ENCODE measurements around the gene ZMYM1. TPM values are rescaled to one million over a fixed set of nuclear protein-coding genes. Genes with fewer than 3 reads are reported as not detected.
A peak's percentile ranks its signal among the peaks of the same experiment; 100 is the strongest.

Gene ZMYM1
- total RNA-seq = 1 to 10 TPM; 3.9 to 6.1 TPM

GRCh38 chr1:35079003-35079930, at the start of gene ZMYM1:
Gene ZMYM1 (plus strand): TSS chr1:35079385. CDS start chr1:35093988, 14,603 bp downstream.
- peaks cover 3% of the 10 kb centered on the region for H3K9me3 Mint-ChIP-seq
- no peaks in the 10 kb centered on the region for H3K27me3 Mint-ChIP-seq
- H3K36me3 Mint-ChIP-seq = peaks cover 5% of the 10 kb centered on the region
- DNase-seq = peak; percentile 88
- peak within 1 kb of the TSS; percentile 99 for H3K27ac Mint-ChIP-seq
- peak within 1 kb of the TSS; percentile 94 for H3K4me3 Mint-ChIP-seq
- peaks cover 21% of the 10 kb centered on the region for H3K4me1 Mint-ChIP-seq

DNA sequence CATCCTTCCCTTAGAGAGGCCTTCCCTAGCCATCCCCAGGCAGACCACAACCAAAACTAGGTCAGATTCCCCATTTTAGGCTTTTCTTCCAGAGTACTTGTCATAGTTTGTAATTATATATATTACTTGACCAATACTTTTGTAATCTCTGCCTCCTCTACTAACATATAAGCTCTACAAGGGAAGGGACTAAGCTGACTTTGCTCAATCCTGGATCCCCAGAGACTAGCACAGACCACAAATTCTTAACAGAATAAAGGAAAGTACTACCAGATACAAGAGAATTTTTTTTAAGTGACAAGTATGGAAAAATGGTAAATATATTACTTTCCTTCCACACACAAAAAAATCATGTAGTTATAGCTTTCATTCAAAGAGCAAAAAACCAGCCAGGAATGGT, 49.4 kb upstream of the ZMYM1 start:
- Mint-ChIP-seq H3K4me1 (peaks cover 25% of the 10 kb centered on the region), H3K4me3 (peak overlapping the region; percentile 99), H3K27ac (no peak overlapping the region)

GRCh38 chr1:35030338-35030737, 48.8 kb upstream of the ZMYM1 start:
- Mint-ChIP-seq H3K4me3 (peak overlapping the region; percentile 99), H3K27ac (peak overlapping the region; percentile 98), H3K4me1 (peaks cover 25% of the 10 kb centered on the region), H3K27me3 (no peaks in the 10 kb centered on the region), H3K36me3 (peaks cover 30% of the 10 kb centered on the region), H3K9me3 (peaks cover 9% of the 10 kb centered on the region)
- DNase-seq = no peak

More for the DNA sequence above, 49.4 kb upstream of the ZMYM1 start:
- H3K36me3 Mint-ChIP-seq = peaks cover 30% of the 10 kb centered on the region
- no peak for DNase-seq
- H3K27me3 Mint-ChIP-seq = no peaks in the 10 kb centered on the region
- peaks cover 9% of the 10 kb centered on the region for H3K9me3 Mint-ChIP-seq

DNA sequence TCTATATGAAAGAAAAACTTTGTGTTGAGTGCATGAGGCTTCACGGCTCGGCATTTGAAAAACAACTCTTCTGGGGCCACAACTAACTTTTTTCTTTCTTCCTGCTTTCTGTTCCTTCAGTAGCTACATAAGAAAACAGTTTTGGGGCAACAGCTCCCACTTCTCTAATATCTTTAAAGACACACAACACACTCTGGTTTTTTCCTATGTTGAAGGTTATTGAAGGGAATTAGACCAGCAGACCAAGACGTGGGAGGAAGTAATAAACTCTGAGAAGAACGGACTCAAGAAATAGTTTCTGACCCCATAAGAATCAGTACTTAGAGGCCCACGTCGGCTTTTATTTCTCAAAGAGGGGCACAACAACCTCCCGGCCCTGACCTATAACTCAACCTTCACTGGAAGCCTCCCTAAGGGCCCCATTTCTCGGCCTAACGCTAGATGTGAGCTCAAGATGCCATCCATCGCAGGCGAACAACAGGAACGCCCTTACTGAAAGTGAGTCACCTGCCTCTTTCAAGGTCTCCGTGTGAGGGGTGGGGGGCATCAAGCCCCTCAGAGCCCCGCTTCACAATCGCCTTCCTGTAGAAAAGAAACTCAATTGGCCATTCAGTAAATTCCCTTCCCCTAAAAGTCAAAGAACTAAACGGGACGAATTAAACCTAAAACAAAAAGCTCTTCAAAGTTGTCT, 48.3 kb upstream of the ZMYM1 start:
- peak; percentile 41 for DNase-seq
- peaks cover 27% of the 10 kb centered on the region for H3K36me3 Mint-ChIP-seq
- no peaks in the 10 kb centered on the region for H3K27me3 Mint-ChIP-seq
- peaks cover 9% of the 10 kb centered on the region for H3K9me3 Mint-ChIP-seq
- peak overlapping the region; percentile 99 for H3K4me3 Mint-ChIP-seq
- H3K27ac Mint-ChIP-seq = peak overlapping the region; percentile 98
- peaks cover 22% of the 10 kb centered on the region for H3K4me1 Mint-ChIP-seq

DNA sequence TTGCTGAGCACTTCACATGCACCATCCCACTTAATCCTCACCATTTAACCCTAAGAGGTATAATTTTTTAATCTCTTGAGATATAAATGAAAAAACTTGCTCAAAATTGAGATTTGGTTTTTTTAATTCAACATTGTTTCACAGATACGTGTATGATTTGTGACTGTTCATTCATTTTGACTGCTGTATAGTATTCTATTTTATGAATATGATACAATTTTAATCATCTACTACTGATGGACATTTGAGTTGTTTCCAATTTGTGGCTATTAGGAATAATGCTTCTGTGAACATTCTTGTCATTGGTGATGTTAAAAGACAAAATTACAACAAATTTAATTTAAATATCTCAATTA, 46.8 kb upstream of the ZMYM1 start:
- Mint-ChIP-seq H3K27me3 (no peaks in the 10 kb centered on the region), H3K4me1 (peaks cover 16% of the 10 kb centered on the region), H3K27ac (no peak overlapping the region), H3K9me3 (peaks cover 9% of the 10 kb centered on the region), H3K4me3 (peak overlapping the region; percentile 60), H3K36me3 (peaks cover 22% of the 10 kb centered on the region)
- DNase-seq = no peak

DNA sequence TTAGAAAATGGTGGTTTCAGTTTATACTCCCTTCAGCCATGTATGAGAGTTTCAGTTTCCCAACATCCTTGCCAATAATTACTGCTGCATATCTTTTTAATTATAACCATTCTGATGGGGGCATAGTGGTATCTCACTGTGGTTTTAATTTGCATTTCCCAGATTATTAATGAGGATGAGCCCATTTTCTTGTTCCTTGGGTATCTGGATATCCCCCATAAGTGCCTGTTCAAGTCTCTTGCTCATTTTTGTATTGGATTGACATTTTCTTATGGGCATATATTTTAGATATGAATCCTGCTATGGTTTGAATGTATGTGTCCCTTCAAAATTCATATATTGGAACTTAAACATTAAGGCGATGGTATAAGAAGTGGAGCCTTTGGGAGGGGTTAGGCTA, 45.8 kb upstream of the ZMYM1 start:
- Mint-ChIP-seq H3K36me3 (peaks cover 18% of the 10 kb centered on the region), H3K9me3 (peaks cover 9% of the 10 kb centered on the region), H3K27ac (no peak overlapping the region), H3K27me3 (no peaks in the 10 kb centered on the region), H3K4me3 (no peak overlapping the region), H3K4me1 (peaks cover 14% of the 10 kb centered on the region)
- DNase-seq = no peak

GRCh38 chr1:35036621-35037020, 42.6 kb upstream of the ZMYM1 start:
- peaks cover 9% of the 10 kb centered on the region for H3K9me3 Mint-ChIP-seq
- no peak overlapping the region for H3K4me3 Mint-ChIP-seq
- no peak for DNase-seq
- H3K27me3 Mint-ChIP-seq = peaks cover 6% of the 10 kb centered on the region
- peaks cover 8% of the 10 kb centered on the region for H3K36me3 Mint-ChIP-seq
- no peak overlapping the region for H3K27ac Mint-ChIP-seq
- peaks cover 4% of the 10 kb centered on the region for H3K4me1 Mint-ChIP-seq

DNA sequence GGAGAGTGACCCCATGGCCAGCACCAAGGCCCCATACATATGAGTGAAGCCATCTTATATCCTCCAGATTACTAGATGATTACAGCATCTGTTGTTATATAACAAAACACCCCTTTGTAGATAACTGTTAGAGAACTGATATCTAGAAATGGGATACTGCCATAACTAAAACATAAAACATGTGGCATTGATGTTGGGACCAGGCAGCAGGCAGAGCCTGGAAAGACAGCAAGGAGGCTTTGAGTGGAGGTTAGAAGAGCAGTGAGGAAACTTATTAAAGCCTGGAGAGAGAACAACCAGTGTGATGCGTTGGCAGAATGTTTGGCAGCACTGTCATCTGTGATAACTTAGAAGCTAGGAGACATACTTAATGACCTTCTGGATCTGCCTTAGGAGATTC, 42.0 kb upstream of the ZMYM1 start:
- H3K4me3 Mint-ChIP-seq = no peak overlapping the region
- peaks cover 8% of the 10 kb centered on the region for H3K36me3 Mint-ChIP-seq
- no peak overlapping the region for H3K27ac Mint-ChIP-seq
- peaks cover 4% of the 10 kb centered on the region for H3K4me1 Mint-ChIP-seq
- H3K9me3 Mint-ChIP-seq = peaks cover 9% of the 10 kb centered on the region
- H3K27me3 Mint-ChIP-seq = peaks cover 6% of the 10 kb centered on the region
- no peak for DNase-seq

- peaks cover 2% of the 10 kb centered on the region for H3K4me1 Mint-ChIP-seq
- DNase-seq = no peak
- H3K9me3 Mint-ChIP-seq = peaks cover 3% of the 10 kb centered on the region
- H3K4me3 Mint-ChIP-seq = no peak overlapping the region
- peaks cover 6% of the 10 kb centered on the region for H3K27me3 Mint-ChIP-seq
- no peak overlapping the region for H3K27ac Mint-ChIP-seq
- H3K36me3 Mint-ChIP-seq = no peaks in the 10 kb centered on the region
These were observed 40.5 kb upstream of the ZMYM1 start for GRCh38 chr1:35038723-35039122.

DNA sequence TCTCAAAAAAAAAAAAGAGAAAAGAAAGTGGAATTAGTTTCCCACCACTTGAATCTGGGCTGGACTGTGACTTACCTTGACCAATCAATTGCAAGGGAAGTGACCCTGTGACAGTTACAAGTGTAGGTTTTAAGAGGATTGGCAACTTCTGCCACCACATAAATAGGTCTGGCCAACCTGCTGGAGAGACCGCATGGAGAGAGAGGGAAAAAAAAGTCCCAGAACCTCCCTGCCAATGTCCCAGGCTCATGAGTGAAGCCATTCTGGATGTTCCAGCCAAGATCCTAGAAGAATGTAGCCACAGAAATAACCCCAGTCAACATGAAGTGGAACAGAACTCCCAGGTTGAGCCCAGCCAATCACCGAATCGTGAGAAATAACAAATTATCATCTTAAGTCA, 35.7 kb upstream of the ZMYM1 start:
- DNase-seq = no peak
- no peaks in the 10 kb centered on the region for H3K36me3 Mint-ChIP-seq
- no peaks in the 10 kb centered on the region for H3K9me3 Mint-ChIP-seq
- no peak overlapping the region for H3K4me3 Mint-ChIP-seq
- H3K4me1 Mint-ChIP-seq = no peaks in the 10 kb centered on the region
- no peak overlapping the region for H3K27ac Mint-ChIP-seq
- H3K27me3 Mint-ChIP-seq = peaks cover 6% of the 10 kb centered on the region

DNA sequence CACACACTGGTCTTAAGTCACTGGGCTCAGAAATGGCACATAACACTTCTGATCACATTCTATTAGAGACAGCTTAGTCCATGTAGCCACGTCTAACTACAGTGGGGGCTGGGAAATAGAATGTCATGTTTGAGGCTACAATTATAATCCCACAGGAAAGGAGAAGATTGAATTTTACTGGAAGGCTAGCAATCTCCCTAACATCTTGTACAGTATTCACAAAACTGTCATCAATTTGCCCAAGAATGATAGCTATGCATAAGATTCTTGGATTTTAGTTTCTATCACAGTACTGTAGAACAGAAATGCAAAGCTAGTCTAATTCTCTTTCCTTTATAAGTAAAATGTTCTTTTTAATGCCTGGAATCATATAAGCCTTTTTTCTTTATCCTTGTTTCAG, 34.8 kb upstream of the ZMYM1 start:
- no peaks in the 10 kb centered on the region for H3K36me3 Mint-ChIP-seq
- no peaks in the 10 kb centered on the region for H3K9me3 Mint-ChIP-seq
- H3K4me1 Mint-ChIP-seq = no peaks in the 10 kb centered on the region
- no peak overlapping the region for H3K4me3 Mint-ChIP-seq
- no peak overlapping the region for H3K27ac Mint-ChIP-seq
- DNase-seq = no peak
- H3K27me3 Mint-ChIP-seq = no peaks in the 10 kb centered on the region

- H3K4me1 Mint-ChIP-seq = no peaks in the 10 kb centered on the region
- peaks cover 6% of the 10 kb centered on the region for H3K27me3 Mint-ChIP-seq
- no peaks in the 10 kb centered on the region for H3K36me3 Mint-ChIP-seq
- H3K9me3 Mint-ChIP-seq = no peaks in the 10 kb centered on the region
- no peak overlapping the region for H3K27ac Mint-ChIP-seq
- no peak overlapping the region for H3K4me3 Mint-ChIP-seq
- no peak for DNase-seq
These were observed 32.5 kb upstream of the ZMYM1 start for GRCh38 chr1:35046730-35047129.

- Mint-ChIP-seq H3K27ac (no peak overlapping the region), H3K36me3 (no peaks in the 10 kb centered on the region), H3K9me3 (no peaks in the 10 kb centered on the region), H3K4me1 (no peaks in the 10 kb centered on the region), H3K27me3 (peaks cover 6% of the 10 kb centered on the region), H3K4me3 (no peak overlapping the region)
- DNase-seq = no peak
These were observed 31.9 kb upstream of the ZMYM1 start for GRCh38 chr1:35047188-35047858.

- Mint-ChIP-seq H3K36me3 (no peaks in the 10 kb centered on the region), H3K9me3 (no peaks in the 10 kb centered on the region), H3K27ac (no peak overlapping the region), H3K27me3 (peaks cover 6% of the 10 kb centered on the region), H3K4me3 (no peak overlapping the region), H3K4me1 (no peaks in the 10 kb centered on the region)
- DNase-seq = no peak
These were observed 30.1 kb upstream of the ZMYM1 start for GRCh38 chr1:35049116-35049515.

GRCh38 chr1:35053433-35053832, 25.8 kb upstream of the ZMYM1 start:
- Mint-ChIP-seq H3K36me3 (no peaks in the 10 kb centered on the region), H3K4me3 (no peak overlapping the region), H3K27ac (no peak overlapping the region), H3K4me1 (no peaks in the 10 kb centered on the region), H3K27me3 (peaks cover 15% of the 10 kb centered on the region), H3K9me3 (no peaks in the 10 kb centered on the region)
- no peak for DNase-seq
